B cell (primary cell): Measurements from ENCODE around the gene INSC. TPM values are rescaled to one million over a fixed set of nuclear protein-coding genes. Genes with fewer than 3 reads are reported as not detected.
A peak's percentile ranks its signal among the peaks of the same experiment; 100 is the strongest.

Source experiments
- ATAC-seq: fragments of 200-7000 bp; cut with Tn5 transposase; one replicate; pipeline ENCODE4 v1.10.0; 2021; ENCODE audit warnings: low read depth, mild to moderate bottlenecking, moderate number of reproducible peaks, moderate library complexity
- CTCF ChIA-PET: fragments of 350-600 bp; sonication (Branson Sonifier 250); formaldehyde crosslinking; loops from one replicate; lab custom pipeline; 2021; ENCODE audit warnings: antibody characterized with exemption, inconsistent platforms; lab: Charles Lee
- POLR2A ChIA-PET: fragments of 350-600 bp; sonication (Branson Sonifier 250); formaldehyde crosslinking; loops from one replicate; lab custom pipeline; 2021; ENCODE audit warnings: antibody characterized with exemption; lab: Charles Lee
- DNase-seq: peaks from one replicate; pipeline ENCODE4 v3.0.0; 2013
- H2AFZ ChIP-seq: 2 replicates; pipeline ENCODE4 v1.6.1; 2012; ENCODE audit warnings: mild to moderate bottlenecking, low read depth, low read length; ENCODE audit not compliant: insufficient read depth, poor library complexity, severe bottlenecking
- H3K27ac ChIP-seq, 2 donors: 1 replicate in 1 of 2; 2 replicates in 1 of 2; pipeline ENCODE4 v1.5.1; 2012 to 2013; ENCODE audit warnings: low read length in 2 of 2, mild to moderate bottlenecking in 2 of 2, moderate library complexity in 1 of 2
- H3K27me3 ChIP-seq, 4 experiments: fragments of 200-600 bp in 1 of 4; sonication (generic) in 1 of 4; replicated peaks in 1 of 4; 1 replicate in 2 of 4; 2 replicates in 2 of 4; pipeline versions ENCODE4 v1.6.1 to v1.7.0; 2013 to 2016; ENCODE audit warnings: low read length in 3 of 4, mild to moderate bottlenecking in 2 of 4, mixed read lengths in 1 of 4, moderate library complexity in 1 of 4; ENCODE audit not compliant: insufficient read depth in 4 of 4, control insufficient read depth in 3 of 4; ENCODE audit errors: control extremely low read depth in 1 of 4
- H3K36me3 ChIP-seq, 2 experiments: replicated peaks in 1 of 2; 1 replicate in 1 of 2; 2 replicates in 1 of 2; pipeline versions ENCODE4 v1.6.1 to v1.7.1; 2013; ENCODE audit warnings: low read length in 1 of 2; ENCODE audit not compliant: insufficient read depth in 2 of 2, control insufficient read depth in 1 of 2; ENCODE audit errors: control extremely low read depth in 1 of 2, extremely low read depth in 1 of 2
- H3K4me1 ChIP-seq, 2 donors: fragments of 200-600 bp in 1 of 2; sonication (generic) in 1 of 2; 1 replicate in 1 of 2; 2 replicates in 1 of 2; pipeline versions ENCODE4 v1.5.1 to v1.6.1; 2013 to 2017; ENCODE audit warnings: low read length in 2 of 2; ENCODE audit not compliant: control insufficient read depth in 2 of 2, insufficient read depth in 2 of 2
- H3K4me2 ChIP-seq: replicated peaks from 2 replicates; pipeline ENCODE3; 2012; ENCODE audit warnings: mild to moderate bottlenecking, low read depth, low read length; ENCODE audit not compliant: poor library complexity, severe bottlenecking
- H3K4me3 ChIP-seq, 5 experiments: fragments of 200-600 bp in 1 of 5; sonication (generic) in 1 of 5; 1 replicate in 3 of 5; 2 replicates in 2 of 5; pipeline versions ENCODE4 v1.5.1 to v1.7.0; 2011 to 2016; ENCODE audit warnings: low read length in 4 of 5, mild to moderate bottlenecking in 4 of 5, low read depth in 2 of 5, control low read depth in 1 of 5, moderate library complexity in 1 of 5; ENCODE audit not compliant: insufficient read depth in 1 of 5; ENCODE audit errors: control extremely low read depth in 1 of 5, extremely low read depth in 1 of 5
- H3K79me2 ChIP-seq: fragments of 200-600 bp; sonication (generic); one replicate; pipeline ENCODE4 v1.6.0; 2016; ENCODE audit warnings: low read length; ENCODE audit not compliant: control insufficient read depth, insufficient read depth
- H3K9ac ChIP-seq: fragments of 200-600 bp; sonication (generic); 2 replicates; pipeline ENCODE4 v1.6.1; 2017; ENCODE audit warnings: mild to moderate bottlenecking, low read length, moderate library complexity
- H3K9me3 ChIP-seq, 3 donors: one replicate each; pipeline versions ENCODE4 v1.6.1 to v1.7.1; 2013; ENCODE audit warnings: low read length in 2 of 3; ENCODE audit not compliant: control insufficient read depth in 2 of 3, insufficient read depth in 1 of 3; ENCODE audit errors: control extremely low read depth in 1 of 3
- H4K20me1 ChIP-seq: 2 replicates; pipeline ENCODE4 v1.6.0; 2012; ENCODE audit warnings: mild to moderate bottlenecking, low read length; ENCODE audit not compliant: insufficient read depth, control insufficient read depth, poor library complexity, severe bottlenecking
- H3K27ac Mint-ChIP-seq: one replicate; pipeline ENCODE4 v1.8.0; 2021; ENCODE audit warnings: mixed read lengths
- H3K27me3 Mint-ChIP-seq: one replicate; pipeline ENCODE4 v1.8.0; 2021; ENCODE audit warnings: mixed read lengths
- H3K4me1 Mint-ChIP-seq: one replicate; pipeline ENCODE4 v1.8.0; 2021; ENCODE audit warnings: mixed read lengths
- H3K4me3 Mint-ChIP-seq: one replicate; pipeline ENCODE4 v1.8.0; 2021; ENCODE audit warnings: mixed read lengths
- H3K9me3 Mint-ChIP-seq: one replicate; pipeline ENCODE4 v1.8.0; 2022; ENCODE audit warnings: mixed read lengths; ENCODE audit not compliant: insufficient read depth
- CTCF ChIP-seq: fragments of 200-600 bp; IDR thresholded peaks from one replicate; pipeline ENCODE4 v1.8.0; 2022; ENCODE audit warnings: antibody characterized with exemption, mild to moderate bottlenecking
- EZH2 ChIP-seq: IDR thresholded peaks from 2 replicates; pipeline ENCODE4 v1.6.1; 2012; ENCODE audit warnings: borderline replicate concordance, low read depth, mild to moderate bottlenecking, moderate library complexity, low read length; ENCODE audit not compliant: insufficient read depth, poor library complexity, severe bottlenecking
- WGBS: methylation state at CpG from one replicate; pipeline ENCODE4 v1.1.5; 2013; ENCODE audit warnings: missing lambda C conversion rate; ENCODE audit not compliant: insufficient coverage; 5-methylcytosine and 5-hydroxymethylcytosine counted together
- intact Hi-C: fragments of 100-400 bp; cut with micrococcal nuclease; formaldehyde crosslinking; loops from one replicate; pipeline ENCODE4 v1.10.0; 2022
- polyA plus RNA-seq: library from polyadenylated mRNA; depleted of rRNA; stranded (reverse); fragments of >200 nt; gene quantifications from 2 replicates; pipeline ENCODE4 v1.2.3, GENCODE V29; 2012
- total RNA-seq, 2 donors: library from RNA; stranded (reverse); fragments of 120-200 nt in 1 of 2; gene quantifications; 1 replicate in 1 of 2; 2 replicates in 1 of 2; pipeline versions ENCODE4 v1.2.3 to v1.2.4, GENCODE V29; 2013 to 2022

The INSC gene
- total and polyA plus RNA-seq, 2 donors (not counting 1 experiment from before 2014, with no cell fraction given) = 0.10 TPM; not detected in 1

- no peaks in the 10 kb centered on the region for H4K20me1 ChIP-seq
- peak within 1 kb of the TSS; percentile 41 for H3K27ac Mint-ChIP-seq
- peak within 1 kb of the TSS; percentile 69 for H3K4me2 ChIP-seq
- peak within 1 kb of the TSS; percentile 64 for H2AFZ ChIP-seq
- H3K9ac ChIP-seq = peak within 1 kb of the TSS; percentile 52
- TF ChIP-seq CTCF = no peak
- no peak for TF ChIP-seq EZH2
- H3K4me1 ChIP-seq = peaks cover 19% of the 10 kb centered on the region in 2 donors
- 10% methylated on average over 59 of the region's 60 CpGs for WGBS
- ChIA-PET POLR2A (interaction anchor here (1.2 kb wide), 1 partner anchor 166 kb away, joined by 3 read pairs; no protein-coding TSS in a partner anchor), CTCF (interaction anchor here (1.1 to 6.0 kb wide), 5 partner anchors 102 to 537 kb away, joined by 3 to 129 read pairs (median 5); no protein-coding TSS in a partner anchor)
- no peaks in the 10 kb centered on the region for H3K79me2 ChIP-seq
- H3K4me1 Mint-ChIP-seq = peaks cover 17% of the 10 kb centered on the region
- H3K9me3 ChIP-seq = peaks cover 0 to 38% (median 0%) of the 10 kb centered on the region in 3 donors
- peaks cover 58% of the 10 kb centered on the region for H3K27me3 Mint-ChIP-seq
- peaks cover 0 to 52% (median 16%) of the 10 kb centered on the region in 4 experiments for H3K27me3 ChIP-seq
- peak within 1 kb of the TSS in 3 of 5 experiments; percentile 24 to 51 (median 31) for H3K4me3 ChIP-seq
- peak within 1 kb of the TSS; percentile 75 for H3K4me3 Mint-ChIP-seq
- no peaks in the 10 kb centered on the region for H3K36me3 ChIP-seq
- intact Hi-C loops = no loop called here
- H3K9me3 Mint-ChIP-seq = peaks cover 2% of the 10 kb centered on the region
- H3K27ac ChIP-seq = no peak within 1 kb of the TSS
- DNase-seq (peak; percentile 27), ATAC-seq (no peak)
Observed at GRCh38 chr11:15073361-15074205, 41.1 kb upstream of the INSC start, which contains the start of gene CALCB. TSS of gene CALCB (plus strand) at chr11:15073593. CDS start at chr11:15074719, 1,126 bp downstream.
